Epidermal melanocyte (primary cell): ENCODE measurements around the gene SYT5.
"Not testable (repeated sequence)": the region's sequence is repeated elsewhere in the genome, so short reads cannot be mapped to it uniquely, and the experiment has no call there.

ENCODE experiments used
- DNase-seq: peaks from one replicate; pipeline ENCODE4 v3.0.0; 2011; ENCODE audit warnings: low spot score; ENCODE audit not compliant: insufficient read length

Gene SYT5

GRCh38 chr19:55208880-55209692 is 29.0 kb upstream of the SYT5 start, which contains the start of gene PTPRH:
PTPRH (minus strand) TSS chr19:55209501; CDS start chr19:55209433, 68 bp downstream.
- DNase-seq: no peak

GRCh38 chr19:55206664-55207500 is 26.8 kb upstream of the SYT5 start:
- DNase-seq: peak; percentile 96

DNA sequence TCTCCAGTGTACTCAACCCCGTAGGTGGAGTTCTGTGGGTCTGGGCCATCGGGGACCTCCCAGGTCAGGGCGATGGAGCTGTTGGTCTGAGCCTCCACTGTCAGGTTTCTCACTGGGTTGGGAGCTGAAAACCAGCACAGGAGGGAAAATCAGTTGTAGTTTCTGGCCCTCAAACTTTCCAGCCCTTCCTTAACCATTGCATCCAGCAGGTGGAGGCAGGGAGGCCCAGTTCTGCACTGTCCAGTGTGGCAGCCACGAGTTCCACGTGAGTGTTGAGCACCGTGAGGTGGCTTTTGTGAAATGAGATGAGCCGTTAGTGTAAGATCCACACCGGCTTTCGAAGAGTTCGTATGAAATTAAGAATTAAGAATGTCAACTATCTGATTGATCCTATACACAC is 22.1 kb upstream of the SYT5 start:
- DNase-seq: not testable (repeated sequence)

DNA sequence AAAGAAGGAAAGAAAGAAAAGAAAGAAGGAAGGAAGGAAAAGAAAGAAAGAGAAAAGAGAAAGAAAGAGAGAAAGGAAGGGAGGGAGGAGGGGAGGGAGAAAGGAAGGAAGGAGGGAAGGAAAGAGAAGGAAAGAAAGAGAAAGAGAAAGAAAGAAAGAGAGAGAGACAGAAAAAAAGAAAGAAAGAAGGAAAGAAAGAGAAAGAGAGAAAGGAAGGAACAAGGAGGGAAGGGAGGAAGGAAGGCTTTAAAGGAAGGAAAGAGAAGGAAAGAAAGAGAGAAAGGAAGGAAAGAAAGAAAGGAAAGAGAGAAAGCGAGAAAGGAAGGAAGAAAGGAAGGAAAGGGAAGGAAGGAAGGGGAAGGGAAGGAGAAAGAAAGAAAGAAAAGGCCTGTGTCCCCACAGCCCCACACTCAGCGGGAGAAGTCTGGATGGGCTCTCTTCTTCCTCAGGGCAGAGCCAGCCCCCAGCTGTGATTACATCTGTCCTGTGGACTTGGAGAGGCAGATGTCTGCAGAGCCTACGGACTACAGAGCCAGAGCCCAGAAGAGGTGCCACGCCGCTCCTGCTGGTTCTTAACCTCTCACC is 19.6 kb upstream of the SYT5 start:
- no peak for DNase-seq

GRCh38 chr19:55198651-55199050 is 18.6 kb upstream of the SYT5 start:
- DNase-seq: no peak

DNA sequence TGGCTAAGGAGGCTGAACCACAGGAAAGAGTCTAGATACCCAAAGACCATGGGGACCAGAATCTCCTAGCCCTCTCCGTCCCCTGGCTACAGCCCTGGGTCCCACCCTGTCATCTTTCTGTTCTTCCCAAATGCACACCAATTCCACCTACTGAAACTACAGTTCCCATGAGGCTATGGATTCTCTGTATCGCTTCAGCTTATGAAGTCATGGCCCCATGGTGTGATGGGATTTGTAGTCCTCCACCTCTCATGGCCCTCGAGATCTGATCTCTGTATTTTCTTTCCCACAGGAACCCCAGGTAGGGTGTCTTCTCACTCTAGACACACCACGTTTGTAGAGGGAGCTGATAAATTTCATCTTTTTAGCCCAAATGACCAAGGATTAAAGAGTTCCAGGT is 17.4 kb upstream of the SYT5 start:
- no peak for DNase-seq

GRCh38 chr19:55196803-55197202 is 16.7 kb upstream of the SYT5 start:
- no peak for DNase-seq

GRCh38 chr19:55193481-55193880 is 13.4 kb upstream of the SYT5 start:
- DNase-seq: no peak

DNA sequence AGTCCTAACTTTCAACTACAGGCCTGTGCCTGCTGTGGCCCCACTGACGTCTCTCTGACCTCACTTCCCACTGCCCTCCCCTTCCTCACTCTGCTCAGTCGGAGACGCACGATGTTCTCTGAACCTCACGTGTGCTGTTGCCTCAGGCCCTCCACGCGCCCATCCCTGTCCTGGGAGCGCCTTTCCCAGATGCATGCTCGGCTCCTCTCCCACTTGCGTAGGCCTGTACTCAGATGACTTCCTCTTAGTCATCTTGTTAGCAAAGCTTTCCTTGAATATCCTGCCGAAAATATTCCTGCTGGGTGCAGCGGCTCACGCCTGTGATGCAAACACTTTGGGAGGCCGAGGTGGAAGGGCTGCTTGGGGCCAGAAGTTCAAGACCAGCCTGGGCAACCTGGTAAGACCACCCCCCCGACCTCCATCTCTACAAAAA is 9.3 kb upstream of the SYT5 start:
- peak; percentile 96 for DNase-seq

DNA sequence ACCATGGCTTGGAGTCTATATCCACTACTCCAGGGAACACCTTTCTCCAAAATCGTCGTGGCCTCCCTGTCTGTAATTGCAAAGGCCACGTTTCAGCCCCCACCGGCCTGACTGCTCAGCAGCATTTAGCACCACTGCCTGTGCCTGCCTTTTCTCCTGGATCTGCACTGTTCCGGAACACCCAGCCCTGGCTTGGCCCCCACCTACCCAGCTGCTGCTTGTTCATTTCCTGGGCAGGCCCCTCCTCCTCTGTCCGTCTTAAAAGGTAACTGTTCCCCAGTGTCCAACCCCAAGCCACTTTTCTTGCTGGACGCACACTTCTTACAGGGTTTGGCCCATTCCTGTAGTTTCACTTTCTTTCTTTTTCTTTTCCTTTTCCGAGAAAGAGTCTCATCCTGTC is 8.5 kb upstream of the SYT5 start:
- DNase-seq: no peak

DNA sequence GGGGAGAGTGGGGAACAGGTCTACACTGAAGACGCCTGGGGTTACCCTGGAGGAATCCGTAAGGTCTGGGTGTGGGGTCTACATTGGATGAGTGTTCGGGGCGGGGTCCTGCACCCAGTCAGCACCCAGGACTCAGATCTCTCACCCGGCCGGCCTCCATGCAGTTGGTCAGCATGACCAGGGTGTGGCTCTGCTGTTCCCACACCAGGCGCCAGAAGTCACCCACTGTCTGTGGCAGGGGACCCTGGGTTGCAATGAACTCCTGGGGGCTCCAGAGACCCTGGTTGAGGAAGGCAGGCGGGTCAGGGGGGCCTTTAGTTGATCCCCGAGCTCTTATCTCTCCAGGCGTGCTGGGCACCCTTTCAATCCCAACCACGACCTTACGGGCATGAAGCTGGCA is 6.0 kb upstream of the SYT5 start:
- no peak for DNase-seq

DNA sequence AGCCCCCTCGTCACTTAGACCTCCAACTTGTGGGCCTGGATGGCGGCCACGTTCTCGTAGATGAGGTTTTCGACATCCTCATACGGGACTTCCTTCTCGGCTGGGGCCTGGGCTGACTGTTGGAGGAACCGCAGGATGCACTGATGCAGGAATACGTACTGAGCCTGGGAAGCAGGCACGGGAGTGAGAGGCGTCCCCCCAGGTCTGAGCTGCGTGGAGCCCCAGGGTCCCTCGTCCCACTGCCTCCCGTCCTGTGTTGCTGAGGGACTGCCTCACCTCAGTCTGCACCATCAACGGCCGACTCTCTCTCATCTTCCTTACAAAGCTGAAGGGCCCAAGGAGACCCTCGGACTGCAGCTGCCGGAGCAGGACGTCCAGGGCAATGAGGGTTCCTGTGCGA is 1.7 kb upstream of the SYT5 start:
- DNase-seq: no peak

- peak; percentile 79 for DNase-seq
Measured at GRCh38 chr19:55178781-55179599, 1.1 kb downstream of the SYT5 start.

GRCh38 chr19:55176076-55176475 is 4.0 kb downstream of the SYT5 start:
- peak; percentile 52 for DNase-seq

GRCh38 chr19:55175117-55175867 is 4.8 kb downstream of the SYT5 start:
- no peak for DNase-seq

- DNase-seq: peak; percentile 13
Measured at GRCh38 chr19:55174425-55175116, 5.5 kb downstream of the SYT5 start.

DNA sequence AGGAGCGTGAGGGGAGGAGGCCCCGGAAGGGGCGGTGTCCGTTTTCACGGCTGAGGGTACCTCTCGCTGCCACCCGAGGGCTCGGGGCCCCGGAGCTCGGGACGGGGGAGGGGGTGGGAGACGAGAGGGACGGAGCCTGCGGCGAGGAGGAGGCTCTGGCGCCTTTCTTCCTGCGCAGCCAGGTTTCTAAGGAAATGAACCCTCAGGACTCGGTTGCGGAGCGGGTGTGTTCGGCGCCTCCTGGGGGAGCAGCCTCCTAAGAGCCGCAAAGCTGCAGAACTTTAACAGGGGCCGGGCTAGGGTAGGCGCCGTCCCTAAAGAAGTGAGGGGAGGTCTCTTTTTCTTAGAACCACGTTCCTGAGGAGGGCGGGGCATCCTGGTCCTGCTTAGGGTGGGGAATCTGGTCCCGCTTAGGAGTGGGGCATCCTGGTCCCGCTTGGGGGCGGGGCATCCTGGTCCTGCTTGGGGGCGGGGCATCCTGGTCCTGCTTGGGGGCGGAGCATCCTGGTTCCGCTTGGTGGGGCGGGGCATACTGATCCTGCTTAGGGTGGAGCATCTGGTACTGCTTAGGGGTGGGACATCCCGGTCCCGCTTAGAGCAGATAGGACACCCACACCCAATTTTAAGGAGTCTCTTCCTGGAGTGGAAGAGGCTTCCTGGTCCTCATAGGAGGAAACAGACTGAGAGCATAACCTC is 6.2 kb downstream of the SYT5 start:
- DNase-seq: peak; percentile 92

DNA sequence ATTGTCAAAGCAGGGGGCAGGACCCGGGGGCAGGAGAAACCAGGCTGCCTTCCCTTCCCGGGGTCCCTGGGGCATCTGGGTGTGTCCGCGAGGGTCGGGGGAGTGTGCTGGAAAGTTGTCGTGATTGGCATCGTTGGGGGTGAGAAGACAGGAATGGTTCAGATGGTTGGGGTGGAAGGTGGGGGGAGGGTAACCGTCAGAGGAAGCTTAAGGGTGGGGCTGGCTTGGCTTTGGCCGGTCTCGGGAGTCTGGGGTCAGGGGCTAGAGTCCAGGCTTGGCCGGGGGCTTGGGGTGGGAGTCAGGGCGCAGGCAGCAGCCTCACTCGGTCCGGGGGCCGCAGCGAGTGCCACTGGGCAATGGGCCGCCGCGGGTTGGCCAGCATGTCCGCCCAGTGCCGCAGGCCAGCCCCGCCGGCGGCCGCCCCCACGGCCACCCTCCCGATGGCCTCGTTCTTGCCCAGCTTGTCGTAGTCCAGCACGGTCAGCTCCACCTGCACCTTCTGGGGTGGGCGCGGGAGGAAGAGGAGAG is 6.8 kb downstream of the SYT5 start:
- peak; percentile 14 for DNase-seq

- peak; percentile 18 for DNase-seq
Measured at GRCh38 chr19:55172741-55173140, 7.3 kb downstream of the SYT5 start.
